Thyroid gland (tissue), 4 donors: ENCODE results near the gene CHURC1.

ENCODE experiments used
- POLR2A ChIP-seq, 2 donors: fragments of 450-650 bp; IDR thresholded peaks; one replicate each; pipeline ENCODE4 v1.6.1; 2017; ENCODE audit warnings: antibody characterized with exemption in 2 of 2, mild to moderate bottlenecking in 2 of 2, moderate library complexity in 1 of 2
- TF ChIP-seq, protein P1 (sequence below), 6 experiments: fragments of 200-600 bp in 3 of 6; fragments of 450-650 bp in 3 of 6; sonication (generic) in 3 of 6; IDR thresholded peaks; one replicate each; pipeline ENCODE4 v1.5.1; 2016 to 2019; ENCODE audit warnings: antibody characterized with exemption in 6 of 6, mild to moderate bottlenecking in 2 of 6, inconsistent platforms in 1 of 6, moderate library complexity in 1 of 6

DNA sequence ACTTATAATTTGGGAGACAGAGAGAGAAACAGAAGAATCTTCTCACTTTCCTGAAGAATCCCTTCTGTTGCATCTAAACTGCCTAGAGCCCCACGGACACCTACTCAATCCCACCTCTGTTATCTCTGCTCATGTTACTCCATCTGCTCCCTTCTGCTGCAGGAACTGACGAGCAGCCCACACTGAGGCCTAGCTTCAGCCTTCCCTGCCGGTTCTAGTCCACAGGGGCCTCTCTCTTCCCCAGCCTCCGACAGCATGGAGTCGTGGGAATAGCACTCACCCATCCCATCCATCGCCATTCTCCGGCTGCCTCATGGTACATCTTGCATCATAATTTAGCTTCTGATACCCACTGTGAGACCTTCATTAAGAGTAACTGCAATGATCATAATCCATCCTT is 53.9 kb downstream of the CHURC1 start:
- TF ChIP-seq, protein P1, sequence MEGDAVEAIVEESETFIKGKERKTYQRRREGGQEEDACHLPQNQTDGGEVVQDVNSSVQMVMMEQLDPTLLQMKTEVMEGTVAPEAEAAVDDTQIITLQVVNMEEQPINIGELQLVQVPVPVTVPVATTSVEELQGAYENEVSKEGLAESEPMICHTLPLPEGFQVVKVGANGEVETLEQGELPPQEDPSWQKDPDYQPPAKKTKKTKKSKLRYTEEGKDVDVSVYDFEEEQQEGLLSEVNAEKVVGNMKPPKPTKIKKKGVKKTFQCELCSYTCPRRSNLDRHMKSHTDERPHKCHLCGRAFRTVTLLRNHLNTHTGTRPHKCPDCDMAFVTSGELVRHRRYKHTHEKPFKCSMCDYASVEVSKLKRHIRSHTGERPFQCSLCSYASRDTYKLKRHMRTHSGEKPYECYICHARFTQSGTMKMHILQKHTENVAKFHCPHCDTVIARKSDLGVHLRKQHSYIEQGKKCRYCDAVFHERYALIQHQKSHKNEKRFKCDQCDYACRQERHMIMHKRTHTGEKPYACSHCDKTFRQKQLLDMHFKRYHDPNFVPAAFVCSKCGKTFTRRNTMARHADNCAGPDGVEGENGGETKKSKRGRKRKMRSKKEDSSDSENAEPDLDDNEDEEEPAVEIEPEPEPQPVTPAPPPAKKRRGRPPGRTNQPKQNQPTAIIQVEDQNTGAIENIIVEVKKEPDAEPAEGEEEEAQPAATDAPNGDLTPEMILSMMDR (IDR thresholded peaks at IDR 0.05), result no peak
- TF ChIP-seq POLR2A (IDR thresholded peaks at IDR 0.05), result no peak
